ENCODE measurements around the gene PLAU. TPM values are rescaled to one million over a fixed set of nuclear protein-coding genes. Genes with fewer than 3 reads are reported as not detected.
"Not testable (repeated sequence)": the region's sequence is repeated elsewhere in the genome, so short reads cannot be mapped to it uniquely, and the experiment has no call there.

Gene PLAU
- total and polyA plus RNA-seq, 7 donors = 3.8 to 18.2 (median 7.6) TPM

DNA sequence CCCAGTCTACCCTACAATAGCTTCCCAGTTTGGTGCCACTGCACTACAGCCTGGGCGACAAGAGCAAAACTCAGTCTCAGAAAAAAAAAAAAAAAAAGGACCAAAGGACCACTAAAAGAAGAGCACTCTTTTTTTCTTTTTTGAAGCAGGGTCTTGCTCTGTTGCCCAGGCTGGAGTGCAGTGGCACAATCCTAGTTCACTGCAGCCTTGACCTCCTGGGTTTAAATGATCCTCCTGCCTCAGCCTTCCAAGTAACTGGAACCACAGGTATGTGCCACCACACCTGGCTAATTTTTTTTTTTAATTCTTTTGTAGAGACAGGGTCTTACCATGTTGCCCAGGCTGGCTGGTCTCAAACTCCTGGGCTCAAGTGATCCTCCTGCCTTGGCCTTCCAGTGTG is 14.0 kb downstream of the PLAU start:
- TF ChIP-seq, protein P1, sequence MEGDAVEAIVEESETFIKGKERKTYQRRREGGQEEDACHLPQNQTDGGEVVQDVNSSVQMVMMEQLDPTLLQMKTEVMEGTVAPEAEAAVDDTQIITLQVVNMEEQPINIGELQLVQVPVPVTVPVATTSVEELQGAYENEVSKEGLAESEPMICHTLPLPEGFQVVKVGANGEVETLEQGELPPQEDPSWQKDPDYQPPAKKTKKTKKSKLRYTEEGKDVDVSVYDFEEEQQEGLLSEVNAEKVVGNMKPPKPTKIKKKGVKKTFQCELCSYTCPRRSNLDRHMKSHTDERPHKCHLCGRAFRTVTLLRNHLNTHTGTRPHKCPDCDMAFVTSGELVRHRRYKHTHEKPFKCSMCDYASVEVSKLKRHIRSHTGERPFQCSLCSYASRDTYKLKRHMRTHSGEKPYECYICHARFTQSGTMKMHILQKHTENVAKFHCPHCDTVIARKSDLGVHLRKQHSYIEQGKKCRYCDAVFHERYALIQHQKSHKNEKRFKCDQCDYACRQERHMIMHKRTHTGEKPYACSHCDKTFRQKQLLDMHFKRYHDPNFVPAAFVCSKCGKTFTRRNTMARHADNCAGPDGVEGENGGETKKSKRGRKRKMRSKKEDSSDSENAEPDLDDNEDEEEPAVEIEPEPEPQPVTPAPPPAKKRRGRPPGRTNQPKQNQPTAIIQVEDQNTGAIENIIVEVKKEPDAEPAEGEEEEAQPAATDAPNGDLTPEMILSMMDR (IDR thresholded peaks at IDR 0.05) = no peak
- DNase-seq (no peak), ATAC-seq (no peak)
- Histone ChIP-seq H3K9me3 (no peaks in the 10 kb centered on the region), H3K27ac (no peak overlapping the region), H3K27me3 (ENCODE audit: insufficient read depth in 3 of 3, low read length in 2 of 3) (no peaks in the 10 kb centered on the region), H3K36me3 (ENCODE audit: insufficient read depth in 1 of 2, low read depth in 1 of 2) (no peaks in the 10 kb centered on the region), H3K4me3 (no peak overlapping the region), H3K4me1 (no peaks in the 10 kb centered on the region)
- intact Hi-C loops (cut with DNase I) = no loop called here
- 35 to 97% (median 86%) methylated on average over 1 of the region's 1 CpG for WGBS, 3 donors

- TF ChIP-seq, protein P1 (IDR thresholded peaks at IDR 0.05) = no peak
- no peak for DNase-seq
- ATAC-seq = no peak
Measured at GRCh38 chr10:73925539-73925938, 14.6 kb downstream of the PLAU start.

GRCh38 chr10:73926152-73926764 is 15.3 kb downstream of the PLAU start:
- Histone ChIP-seq H3K27ac (no peak overlapping the region), H3K4me3 (no peak overlapping the region), H3K4me1 (no peaks in the 10 kb centered on the region), H3K27me3 (ENCODE audit: insufficient read depth in 3 of 3, low read length in 2 of 3) (no peaks in the 10 kb centered on the region), H3K9me3 (no peaks in the 10 kb centered on the region), H3K36me3 (ENCODE audit: insufficient read depth in 1 of 2, low read depth in 1 of 2) (no peaks in the 10 kb centered on the region)
- intact Hi-C loops (cut with DNase I) = no loop called here
- ATAC-seq (no peak), DNase-seq (no peak)
- TF ChIP-seq, protein P1 (IDR thresholded peaks at IDR 0.05) = no peak
- WGBS, 3 donors = 79 to 87% (median 85%) methylated on average over 5 of the region's 5 CpGs

More at GRCh38 chr10:73925539-73925938, 14.6 kb downstream of the PLAU start:
- no peak overlapping the region for H3K27ac ChIP-seq
- no peak overlapping the region for H3K4me3 ChIP-seq
- H3K36me3 ChIP-seq (ENCODE audit: insufficient read depth in 1 of 2, low read depth in 1 of 2) = no peaks in the 10 kb centered on the region
- no peaks in the 10 kb centered on the region for H3K4me1 ChIP-seq
- H3K27me3 ChIP-seq (ENCODE audit: insufficient read depth in 3 of 3, low read length in 2 of 3) = no peaks in the 10 kb centered on the region
- intact Hi-C loops (cut with DNase I) = no loop called here
- 68 to 75% (median 72%) methylated on average over 4 of the region's 4 CpGs for WGBS, 3 donors
- H3K9me3 ChIP-seq = no peaks in the 10 kb centered on the region

DNA sequence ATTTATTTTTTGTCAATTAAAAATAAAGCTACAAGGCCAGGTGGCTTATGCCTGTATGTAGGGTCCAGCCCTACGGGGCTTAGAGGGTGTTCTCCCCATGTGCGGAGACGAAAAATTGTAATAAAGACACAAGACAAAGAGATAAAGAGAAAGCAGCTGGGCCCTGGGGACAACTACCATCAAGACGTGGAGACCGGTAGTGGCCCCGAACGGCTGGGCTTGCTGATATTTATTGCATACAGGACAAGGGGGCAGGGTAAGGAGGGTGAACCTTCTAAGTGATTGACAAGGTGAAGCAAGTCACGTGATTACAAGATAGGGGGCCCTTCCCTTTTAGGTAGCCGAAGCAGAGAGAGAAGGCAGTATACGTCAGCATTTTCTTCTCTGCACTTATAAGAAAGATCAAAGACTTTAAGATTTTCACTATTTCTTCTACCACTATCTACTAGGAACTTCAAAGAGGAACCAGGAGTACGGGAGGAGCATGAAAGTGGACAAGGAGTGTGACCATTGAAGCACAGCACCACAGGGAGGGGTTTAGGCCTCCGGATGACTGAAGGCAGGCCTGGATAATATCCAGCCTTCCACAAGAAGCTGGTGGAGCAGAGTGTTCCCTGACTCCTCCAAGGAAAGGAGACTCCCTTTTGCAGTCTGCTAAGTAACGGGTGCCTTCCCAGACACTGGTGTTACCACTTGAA is 19.8 kb downstream of the PLAU start:
- not testable (repeated sequence) for H3K36me3 ChIP-seq (ENCODE audit: insufficient read depth in 1 of 2, low read depth in 1 of 2); DNase-seq; H3K9me3 ChIP-seq; H3K4me3 ChIP-seq; H3K4me1 ChIP-seq; H3K27ac ChIP-seq; H3K27me3 ChIP-seq (ENCODE audit: insufficient read depth in 3 of 3, low read length in 2 of 3); ATAC-seq
- intact Hi-C loops (cut with DNase I) = loop anchor here in 1 of 2 donors (10.0 kb wide), 1 partner anchor 96 kb away; no protein-coding TSS in a partner anchor
- WGBS, 3 donors = 80 to 86% (median 84%) methylated on average over 12 to 13 of the region's 13 CpGs

GRCh38 chr10:73931767-73932619 is 21.1 kb downstream of the PLAU start:
- no peaks in the 10 kb centered on the region for H3K4me1 ChIP-seq
- DNase-seq (no peak), ATAC-seq (peak in 2 of 4 donors; percentile 39 to 46)
- intact Hi-C loops (cut with DNase I) = loop anchor here in 1 of 2 donors (10.0 kb wide), 1 partner anchor 97 kb away; no protein-coding TSS in a partner anchor
- TF ChIP-seq, protein P1 (IDR thresholded peaks at IDR 0.05) = no peak
- H3K4me3 ChIP-seq = no peak overlapping the region
- no peak overlapping the region for H3K27ac ChIP-seq
- 80 to 85% (median 82%) methylated on average over 13 of the region's 13 CpGs for WGBS, 3 donors
- no peaks in the 10 kb centered on the region for H3K27me3 ChIP-seq (ENCODE audit: insufficient read depth in 3 of 3, low read length in 2 of 3)
- H3K36me3 ChIP-seq (ENCODE audit: insufficient read depth in 1 of 2, low read depth in 1 of 2) = no peaks in the 10 kb centered on the region
- H3K9me3 ChIP-seq = no peaks in the 10 kb centered on the region

Measured in psoas muscle (tissue), 8 donors.